NK-92 (cell line): ENCODE measurements around the gene DENND6B.
"Not testable (repeated sequence)": the region's sequence is repeated elsewhere in the genome, so short reads cannot be mapped to it uniquely, and the experiment has no call there.

ENCODE experiments used
- DNase-seq: peaks from one replicate; lab custom pipeline; 2025; ENCODE audit not compliant: unreplicated experiment; lab: John Stamatoyannopoulos, UW

DENND6B gene

GRCh38 chr22:50326956-50327710, at the start of gene DENND6B:
Gene DENND6B (minus strand): TSS chr22:50327012. CDS start chr22:50326988, 24 bp downstream.
- no peak for DNase-seq

- DNase-seq = no peak
These were observed 49.4 kb upstream of the DENND6B start for GRCh38 chr22:50376085-50376651.

GRCh38 chr22:50371101-50371648, 44.4 kb upstream of the DENND6B start:
- DNase-seq = no peak

GRCh38 chr22:50367778-50368500, 41.1 kb upstream of the DENND6B start:
- DNase-seq = no peak

GRCh38 chr22:50363803-50364194, 37.0 kb upstream of the DENND6B start:
- not testable (repeated sequence) for DNase-seq

GRCh38 chr22:50363166-50363802, 36.5 kb upstream of the DENND6B start:
- no peak for DNase-seq

GRCh38 chr22:50361688-50362087, 34.9 kb upstream of the DENND6B start:
- DNase-seq = no peak

GRCh38 chr22:50361222-50361621, 34.4 kb upstream of the DENND6B start:
- DNase-seq = no peak

- DNase-seq = no peak
These were observed 33.8 kb upstream of the DENND6B start for GRCh38 chr22:50360578-50360977.

GRCh38 chr22:50357756-50358155, 30.9 kb upstream of the DENND6B start:
- DNase-seq = no peak

GRCh38 chr22:50357222-50357621, 30.4 kb upstream of the DENND6B start:
- no peak for DNase-seq

- DNase-seq = no peak
These were observed 29.4 kb upstream of the DENND6B start for GRCh38 chr22:50356186-50356585.

GRCh38 chr22:50348058-50348457, 21.2 kb upstream of the DENND6B start:
- DNase-seq = no peak

- no peak for DNase-seq
These were observed 20.3 kb upstream of the DENND6B start for GRCh38 chr22:50347157-50347556.

- no peak for DNase-seq
These were observed 19.7 kb upstream of the DENND6B start for GRCh38 chr22:50346470-50346869.

GRCh38 chr22:50343541-50343935, 16.7 kb upstream of the DENND6B start:
- DNase-seq = no peak

GRCh38 chr22:50342651-50343540, 16.1 kb upstream of the DENND6B start, which contains the start of gene PPP6R2:
Gene PPP6R2 (plus strand): TSS chr22:50343327. CDS start chr22:50393909, 50,582 bp downstream.
- DNase-seq = no peak

- DNase-seq = no peak
These were observed 15.3 kb upstream of the DENND6B start for GRCh38 chr22:50341977-50342650.
